ENCODE measurements around the gene ASB4. TPM values are rescaled to one million over a fixed set of nuclear protein-coding genes. Genes with fewer than 3 reads are reported as not detected.

The ASB4 gene
- total RNA-seq, 1 donor from 2014 or later, result not detected

- Mint-ChIP-seq H3K4me1 (ENCODE audit: unreplicated experiment) (no peaks in the 10 kb centered on the region), H3K27ac (ENCODE audit: unreplicated experiment) (no peak overlapping the region), H3K27me3 (ENCODE audit: unreplicated experiment) (peaks cover 28% of the 10 kb centered on the region), H3K36me3 (ENCODE audit: unreplicated experiment) (no peaks in the 10 kb centered on the region), H3K4me3 (ENCODE audit: unreplicated experiment) (no peak overlapping the region), H3K9me3 (ENCODE audit: unreplicated experiment) (no peaks in the 10 kb centered on the region)
- no peak for DNase-seq (ENCODE audit: extremely low spot score, unreplicated experiment)
- no peak for TF ChIP-seq CTCF (IDR thresholded peaks at IDR 0.05)
Observed at GRCh38 chr7:95584769-95585425, 99.2 kb downstream of the ASB4 start.

GRCh38 chr7:95585426-95585789 lies 99.7 kb downstream of the ASB4 start:
- Mint-ChIP-seq H3K4me1 (ENCODE audit: unreplicated experiment) (no peaks in the 10 kb centered on the region), H3K9me3 (ENCODE audit: unreplicated experiment) (no peaks in the 10 kb centered on the region), H3K27ac (ENCODE audit: unreplicated experiment) (no peak overlapping the region), H3K36me3 (ENCODE audit: unreplicated experiment) (no peaks in the 10 kb centered on the region), H3K4me3 (ENCODE audit: unreplicated experiment) (no peak overlapping the region), H3K27me3 (ENCODE audit: unreplicated experiment) (peaks cover 30% of the 10 kb centered on the region)
- no peak for DNase-seq (ENCODE audit: extremely low spot score, unreplicated experiment)
- no peak for TF ChIP-seq CTCF (IDR thresholded peaks at IDR 0.05)

GRCh38 chr7:95586951-95587301 lies 101.2 kb downstream of the ASB4 start:
- no peaks in the 10 kb centered on the region for H3K9me3 Mint-ChIP-seq (ENCODE audit: unreplicated experiment)
- DNase-seq (ENCODE audit: extremely low spot score, unreplicated experiment), result no peak
- H3K4me1 Mint-ChIP-seq (ENCODE audit: unreplicated experiment), result no peaks in the 10 kb centered on the region
- H3K4me3 Mint-ChIP-seq (ENCODE audit: unreplicated experiment), result no peak overlapping the region
- H3K27me3 Mint-ChIP-seq (ENCODE audit: unreplicated experiment), result peaks cover 32% of the 10 kb centered on the region
- TF ChIP-seq CTCF (IDR thresholded peaks at IDR 0.05), result no peak
- H3K36me3 Mint-ChIP-seq (ENCODE audit: unreplicated experiment), result no peaks in the 10 kb centered on the region
- no peak overlapping the region for H3K27ac Mint-ChIP-seq (ENCODE audit: unreplicated experiment)

- Mint-ChIP-seq H3K36me3 (ENCODE audit: unreplicated experiment) (no peaks in the 10 kb centered on the region), H3K27ac (ENCODE audit: unreplicated experiment) (no peak overlapping the region), H3K4me1 (ENCODE audit: unreplicated experiment) (no peaks in the 10 kb centered on the region), H3K9me3 (ENCODE audit: unreplicated experiment) (no peaks in the 10 kb centered on the region), H3K4me3 (ENCODE audit: unreplicated experiment) (no peak overlapping the region), H3K27me3 (ENCODE audit: unreplicated experiment) (peaks cover 21% of the 10 kb centered on the region)
- TF ChIP-seq CTCF (IDR thresholded peaks at IDR 0.05), result no peak
- no peak for DNase-seq (ENCODE audit: extremely low spot score, unreplicated experiment)
Observed at GRCh38 chr7:95589031-95589430, 103.3 kb downstream of the ASB4 start.

GRCh38 chr7:95589766-95590165 lies 104.0 kb downstream of the ASB4 start:
- Mint-ChIP-seq H3K27ac (ENCODE audit: unreplicated experiment) (no peak overlapping the region), H3K27me3 (ENCODE audit: unreplicated experiment) (peaks cover 17% of the 10 kb centered on the region), H3K4me3 (ENCODE audit: unreplicated experiment) (no peak overlapping the region), H3K9me3 (ENCODE audit: unreplicated experiment) (no peaks in the 10 kb centered on the region), H3K4me1 (ENCODE audit: unreplicated experiment) (no peaks in the 10 kb centered on the region), H3K36me3 (ENCODE audit: unreplicated experiment) (no peaks in the 10 kb centered on the region)
- no peak for DNase-seq (ENCODE audit: extremely low spot score, unreplicated experiment)
- TF ChIP-seq CTCF (IDR thresholded peaks at IDR 0.05), result no peak

Other genes starting within 250 kb of the ASB4 start
- gene PON1, start 161.4 kb upstream of the ASB4 start, total RNA-seq, result not detected in 2 replicates
- gene PON3, start 89.6 kb upstream of the ASB4 start, total RNA-seq, result not detected in 2 replicates
- 77.1 and 78.1 TPM in 2 replicates for gene PON2, start 50.9 kb upstream of the ASB4 start, total RNA-seq
- gene PDK4, start 110.6 kb downstream of the ASB4 start, total RNA-seq, result 0.56 and 1.1 TPM in 2 replicates